Omental fat pad (tissue), 4 donors: ENCODE data around the gene SLCO3A1. TPM values are rescaled to one million over a fixed set of nuclear protein-coding genes. Genes with fewer than 3 reads are reported as not detected.

ENCODE experiments used
- ATAC-seq: fragments of 150-250 bp; one replicate; pipeline ENCODE4 v1.9.1; 2016; ENCODE audit warnings: mild to moderate bottlenecking, moderate library complexity; ENCODE audit not compliant: low FRiP score
- DNase-seq: peaks from one replicate; pipeline ENCODE4 v3.0.0-alpha.2; 2019; ENCODE audit warnings: low spot score
- CTCF ChIP-seq, 3 donors: fragments of 450-650 bp; IDR thresholded peaks; one replicate each; pipeline ENCODE4 v1.5.1; 2016 to 2017; ENCODE audit warnings: antibody characterized with exemption in 3 of 3, mild to moderate bottlenecking in 3 of 3, moderate library complexity in 2 of 3
- total RNA-seq, 4 donors: library from RNA; depleted of rRNA; stranded (reverse); fragments of >200 nt; gene quantifications; one replicate each; pipeline ENCODE4 v1.1.0, GENCODE V29; 2016

SLCO3A1 gene
- total RNA-seq, 4 donors from 2014 or later = 12.3 to 21.8 (median 14.8) TPM

GRCh38 chr15:91885714-91886270 lies 32.3 kb downstream of the SLCO3A1 start:
- ATAC-seq (no peak), DNase-seq (no peak)
- TF ChIP-seq CTCF (IDR thresholded peaks at IDR 0.05) = no peak

GRCh38 chr15:91886878-91887277 lies 33.4 kb downstream of the SLCO3A1 start:
- TF ChIP-seq CTCF (IDR thresholded peaks at IDR 0.05) = no peak
- ATAC-seq = no peak

GRCh38 chr15:91887321-91887720 lies 33.8 kb downstream of the SLCO3A1 start:
- no peak for DNase-seq
- ATAC-seq = no peak
- TF ChIP-seq CTCF (IDR thresholded peaks at IDR 0.05) = no peak

More at GRCh38 chr15:91886878-91887277, 33.4 kb downstream of the SLCO3A1 start:
- no peak for DNase-seq

- ATAC-seq (no peak), DNase-seq (no peak)
- no peak for TF ChIP-seq CTCF (IDR thresholded peaks at IDR 0.05)
Observed at GRCh38 chr15:91887921-91888373, 34.4 kb downstream of the SLCO3A1 start.

GRCh38 chr15:91889111-91889815 lies 35.8 kb downstream of the SLCO3A1 start:
- DNase-seq (no peak), ATAC-seq (no peak)
- TF ChIP-seq CTCF (IDR thresholded peaks at IDR 0.05) = no peak

GRCh38 chr15:91890614-91891013 lies 37.1 kb downstream of the SLCO3A1 start:
- DNase-seq (no peak), ATAC-seq (peak; percentile 79)

More at GRCh38 chr15:91890614-91891013, 37.1 kb downstream of the SLCO3A1 start:
- no peak for TF ChIP-seq CTCF (IDR thresholded peaks at IDR 0.05)
